T-helper 17 cell (primary cell): ENCODE measurements around the gene USP17L25. TPM values are rescaled to one million over a fixed set of nuclear protein-coding genes. Genes with fewer than 3 reads are reported as not detected.

ENCODE experiments used
- total RNA-seq, 4 donors: library from RNA in 2 of 4; stranded (reverse) in 2 of 4; gene quantifications; one replicate each; pipeline ENCODE4 v1.2.3 and lab custom pipeline; 2022 to 2026

The USP17L25 gene
- total RNA-seq, 2 donors from 2014 or later: not detected

Other genes with a start within 250 kb of the USP17L25 start
- not detected for gene FAM90A26, start 159.5 kb upstream of the USP17L25 start, total RNA-seq
- not detected for gene USP17L10, start 119.3 kb upstream of the USP17L25 start, total RNA-seq
- not detected for gene USP17L11, start 114.5 kb upstream of the USP17L25 start, total RNA-seq
- not detected for gene USP17L12, start 109.8 kb upstream of the USP17L25 start, total RNA-seq
- gene USP17L13, start 105.0 kb upstream of the USP17L25 start, total RNA-seq: not detected
- gene USP17L15, start 95.5 kb upstream of the USP17L25 start, total RNA-seq: not detected
- gene USP17L17, start 86.0 kb upstream of the USP17L25 start, total RNA-seq: not detected
- not detected for gene USP17L18, start 81.3 kb upstream of the USP17L25 start, total RNA-seq
- gene USP17L19, start 76.5 kb upstream of the USP17L25 start, total RNA-seq: not detected
- gene USP17L20, start 71.8 kb upstream of the USP17L25 start, total RNA-seq: not detected
- not detected for gene USP17L21, start 67.0 kb upstream of the USP17L25 start, total RNA-seq
- under 1 TPM in 1 of 2 donors, not detected in 1; 0.26 TPM for gene USP17L22, start 62.3 kb upstream of the USP17L25 start, total RNA-seq
- gene USP17L24, start 4.7 kb upstream of the USP17L25 start, total RNA-seq: not detected
- not detected for gene USP17L26, start 4.7 kb downstream of the USP17L25 start, total RNA-seq
- not detected for gene USP17L5, start 9.5 kb downstream of the USP17L25 start, total RNA-seq
- not detected for gene USP17L27, start 14.2 kb downstream of the USP17L25 start, total RNA-seq
- gene USP17L28, start 19.0 kb downstream of the USP17L25 start, total RNA-seq: not detected
- not detected for gene USP17L29, start 23.7 kb downstream of the USP17L25 start, total RNA-seq
- gene USP17L30, start 33.2 kb downstream of the USP17L25 start, total RNA-seq: not detected
- gene DEFB131A, start 114.5 kb downstream of the USP17L25 start, total RNA-seq: not detected